ENCODE measurements around the gene IFITM1.

DNA sequence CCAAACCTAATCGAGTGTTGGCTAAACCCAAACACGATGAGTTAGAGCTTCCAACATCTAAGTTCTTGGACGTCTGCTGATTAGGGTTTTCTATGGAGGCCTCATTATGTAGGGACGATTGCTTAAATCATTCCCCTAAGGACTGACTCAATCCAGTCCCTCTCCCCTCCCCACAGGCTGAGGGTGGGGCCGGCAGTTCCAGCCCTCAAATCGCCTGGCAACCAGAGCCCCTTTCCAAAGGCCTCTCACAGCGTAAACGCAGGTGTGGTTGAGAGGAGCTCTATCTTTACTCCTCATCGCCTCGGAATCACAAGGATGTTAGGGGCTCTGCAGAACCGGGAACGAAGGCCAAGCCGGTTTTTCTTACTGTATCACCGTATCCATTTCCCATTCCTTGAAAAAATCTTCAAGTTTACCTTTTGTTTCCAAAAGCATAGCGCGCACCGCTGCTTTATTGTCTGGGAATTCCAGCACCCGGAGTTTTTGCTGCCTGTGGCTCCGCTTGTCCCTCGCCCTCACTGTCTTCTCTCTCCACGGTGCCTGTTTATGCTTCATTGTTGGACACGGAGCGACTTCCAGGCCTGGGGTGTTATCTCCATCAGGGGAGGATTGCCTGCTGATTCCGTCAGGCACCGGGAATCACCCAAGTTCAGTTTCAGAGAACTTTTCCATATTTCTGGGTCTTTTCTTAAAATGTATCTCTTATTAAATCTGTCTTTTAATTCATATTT lies 20.6 kb downstream of the IFITM1 start:
- TF ChIP-seq NFYB (CRISPR knock-in tag; conservative IDR thresholded peaks at IDR 0.05; ENCODE audit: low read depth) = no peak
- TF ChIP-seq, protein P1, sequence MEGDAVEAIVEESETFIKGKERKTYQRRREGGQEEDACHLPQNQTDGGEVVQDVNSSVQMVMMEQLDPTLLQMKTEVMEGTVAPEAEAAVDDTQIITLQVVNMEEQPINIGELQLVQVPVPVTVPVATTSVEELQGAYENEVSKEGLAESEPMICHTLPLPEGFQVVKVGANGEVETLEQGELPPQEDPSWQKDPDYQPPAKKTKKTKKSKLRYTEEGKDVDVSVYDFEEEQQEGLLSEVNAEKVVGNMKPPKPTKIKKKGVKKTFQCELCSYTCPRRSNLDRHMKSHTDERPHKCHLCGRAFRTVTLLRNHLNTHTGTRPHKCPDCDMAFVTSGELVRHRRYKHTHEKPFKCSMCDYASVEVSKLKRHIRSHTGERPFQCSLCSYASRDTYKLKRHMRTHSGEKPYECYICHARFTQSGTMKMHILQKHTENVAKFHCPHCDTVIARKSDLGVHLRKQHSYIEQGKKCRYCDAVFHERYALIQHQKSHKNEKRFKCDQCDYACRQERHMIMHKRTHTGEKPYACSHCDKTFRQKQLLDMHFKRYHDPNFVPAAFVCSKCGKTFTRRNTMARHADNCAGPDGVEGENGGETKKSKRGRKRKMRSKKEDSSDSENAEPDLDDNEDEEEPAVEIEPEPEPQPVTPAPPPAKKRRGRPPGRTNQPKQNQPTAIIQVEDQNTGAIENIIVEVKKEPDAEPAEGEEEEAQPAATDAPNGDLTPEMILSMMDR (IDR thresholded peaks at IDR 0.05) = no peak
- TF ChIP-seq, protein P2, sequence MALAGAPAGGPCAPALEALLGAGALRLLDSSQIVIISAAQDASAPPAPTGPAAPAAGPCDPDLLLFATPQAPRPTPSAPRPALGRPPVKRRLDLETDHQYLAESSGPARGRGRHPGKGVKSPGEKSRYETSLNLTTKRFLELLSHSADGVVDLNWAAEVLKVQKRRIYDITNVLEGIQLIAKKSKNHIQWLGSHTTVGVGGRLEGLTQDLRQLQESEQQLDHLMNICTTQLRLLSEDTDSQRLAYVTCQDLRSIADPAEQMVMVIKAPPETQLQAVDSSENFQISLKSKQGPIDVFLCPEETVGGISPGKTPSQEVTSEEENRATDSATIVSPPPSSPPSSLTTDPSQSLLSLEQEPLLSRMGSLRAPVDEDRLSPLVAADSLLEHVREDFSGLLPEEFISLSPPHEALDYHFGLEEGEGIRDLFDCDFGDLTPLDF (CRISPR knock-in tag; IDR thresholded peaks at IDR 0.05) = no peak
- TF ChIP-seq TCF7 (CRISPR knock-in tag; IDR thresholded peaks at IDR 0.05; ENCODE audit: low read depth) = no peak
- no peak for TF ChIP-seq MXD4 (CRISPR knock-in tag; IDR thresholded peaks at IDR 0.05; ENCODE audit: borderline replicate concordance)
- no peak for TF ChIP-seq SMAD3 (CRISPR knock-in tag; IDR thresholded peaks at IDR 0.05; ENCODE audit: borderline replicate concordance)
- TF ChIP-seq, protein P3, sequence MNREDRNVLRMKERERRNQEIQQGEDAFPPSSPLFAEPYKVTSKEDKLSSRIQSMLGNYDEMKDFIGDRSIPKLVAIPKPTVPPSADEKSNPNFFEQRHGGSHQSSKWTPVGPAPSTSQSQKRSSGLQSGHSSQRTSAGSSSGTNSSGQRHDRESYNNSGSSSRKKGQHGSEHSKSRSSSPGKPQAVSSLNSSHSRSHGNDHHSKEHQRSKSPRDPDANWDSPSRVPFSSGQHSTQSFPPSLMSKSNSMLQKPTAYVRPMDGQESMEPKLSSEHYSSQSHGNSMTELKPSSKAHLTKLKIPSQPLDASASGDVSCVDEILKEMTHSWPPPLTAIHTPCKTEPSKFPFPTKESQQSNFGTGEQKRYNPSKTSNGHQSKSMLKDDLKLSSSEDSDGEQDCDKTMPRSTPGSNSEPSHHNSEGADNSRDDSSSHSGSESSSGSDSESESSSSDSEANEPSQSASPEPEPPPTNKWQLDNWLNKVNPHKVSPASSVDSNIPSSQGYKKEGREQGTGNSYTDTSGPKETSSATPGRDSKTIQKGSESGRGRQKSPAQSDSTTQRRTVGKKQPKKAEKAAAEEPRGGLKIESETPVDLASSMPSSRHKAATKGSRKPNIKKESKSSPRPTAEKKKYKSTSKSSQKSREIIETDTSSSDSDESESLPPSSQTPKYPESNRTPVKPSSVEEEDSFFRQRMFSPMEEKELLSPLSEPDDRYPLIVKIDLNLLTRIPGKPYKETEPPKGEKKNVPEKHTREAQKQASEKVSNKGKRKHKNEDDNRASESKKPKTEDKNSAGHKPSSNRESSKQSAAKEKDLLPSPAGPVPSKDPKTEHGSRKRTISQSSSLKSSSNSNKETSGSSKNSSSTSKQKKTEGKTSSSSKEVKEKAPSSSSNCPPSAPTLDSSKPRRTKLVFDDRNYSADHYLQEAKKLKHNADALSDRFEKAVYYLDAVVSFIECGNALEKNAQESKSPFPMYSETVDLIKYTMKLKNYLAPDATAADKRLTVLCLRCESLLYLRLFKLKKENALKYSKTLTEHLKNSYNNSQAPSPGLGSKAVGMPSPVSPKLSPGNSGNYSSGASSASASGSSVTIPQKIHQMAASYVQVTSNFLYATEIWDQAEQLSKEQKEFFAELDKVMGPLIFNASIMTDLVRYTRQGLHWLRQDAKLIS (CRISPR knock-in tag; IDR thresholded peaks at IDR 0.05; ENCODE audit: borderline replicate concordance) = no peak
- TF ChIP-seq, protein P4, sequence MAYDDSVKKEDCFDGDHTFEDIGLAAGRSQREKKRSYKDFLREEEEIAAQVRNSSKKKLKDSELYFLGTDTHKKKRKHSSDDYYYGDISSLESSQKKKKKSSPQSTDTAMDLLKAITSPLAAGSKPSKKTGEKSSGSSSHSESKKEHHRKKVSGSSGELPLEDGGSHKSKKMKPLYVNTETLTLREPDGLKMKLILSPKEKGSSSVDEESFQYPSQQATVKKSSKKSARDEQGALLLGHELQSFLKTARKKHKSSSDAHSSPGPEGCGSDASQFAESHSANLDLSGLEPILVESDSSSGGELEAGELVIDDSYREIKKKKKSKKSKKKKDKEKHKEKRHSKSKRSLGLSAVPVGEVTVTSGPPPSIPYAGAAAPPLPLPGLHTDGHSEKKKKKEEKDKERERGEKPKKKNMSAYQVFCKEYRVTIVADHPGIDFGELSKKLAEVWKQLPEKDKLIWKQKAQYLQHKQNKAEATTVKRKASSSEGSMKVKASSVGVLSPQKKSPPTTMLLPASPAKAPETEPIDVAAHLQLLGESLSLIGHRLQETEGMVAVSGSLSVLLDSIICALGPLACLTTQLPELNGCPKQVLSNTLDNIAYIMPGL (CRISPR knock-in tag; IDR thresholded peaks at IDR 0.05) = no peak
- no peak for TF ChIP-seq IRF2 (CRISPR knock-in tag; IDR thresholded peaks at IDR 0.05; ENCODE audit: borderline replicate concordance, low read depth)
